Measurements from ENCODE around the gene CENPX. TPM values are rescaled to one million over a fixed set of nuclear protein-coding genes. Genes with fewer than 3 reads are reported as not detected.

CENPX gene
- total and polyA plus RNA-seq, 2 of the 13 experiments (the other 11 are each of a cell fraction or from before 2014, with no cell fraction given): 92.7 to 170 TPM

GRCh38 chr17:82000803-82001570 is 21.7 kb downstream of the CENPX start (continued):
- TF ChIP-seq JUND (CRISPR knock-in tag; IDR thresholded peaks at IDR 0.05) (peak; percentile 80), FOXM1 (CRISPR knock-in tag; IDR thresholded peaks at IDR 0.05) (no peak), ZNF503 (CRISPR knock-in tag; IDR thresholded peaks at IDR 0.05) (peak; percentile 98), POLR2AphosphoS2 (IDR thresholded peaks at IDR 0.05; ENCODE audit: low read depth, low read length) (peak; percentile 12; the same call in 1 of the 2 replicates), TFAP4 (IDR thresholded peaks at IDR 0.05; ENCODE audit: borderline replicate concordance, low read depth) (peak; percentile 96; the same call in 1 of the 2 replicates), MZF1 (CRISPR knock-in tag; IDR thresholded peaks at IDR 0.05; ENCODE audit: borderline replicate concordance) (no peak), GLI4 (CRISPR knock-in tag; IDR thresholded peaks at IDR 0.05; ENCODE audit: borderline replicate concordance) (no peak; the same call in 1 of the 2 replicates), PRPF4 (IDR thresholded peaks at IDR 0.05; ENCODE audit: low read depth, low read length, poor library complexity, severe bottlenecking) (no peak), ATF6 (CRISPR knock-in tag; conservative IDR thresholded peaks at IDR 0.05) (no peak), ZKSCAN5 (CRISPR knock-in tag; IDR thresholded peaks at IDR 0.05) (no peak), AGO1 (IDR thresholded peaks at IDR 0.05; ENCODE audit: low read depth, low read length, poor library complexity, severe bottlenecking) (peak; percentile 58), ZNF569 (CRISPR knock-in tag; IDR thresholded peaks at IDR 0.05; ENCODE audit: borderline replicate concordance) (no peak), ELF3 (CRISPR knock-in tag; IDR thresholded peaks at IDR 0.05) (peak; percentile 74), ZNF451 (CRISPR knock-in tag; IDR thresholded peaks at IDR 0.05) (no peak; the same call in 1 of the 2 replicates), ZNF280D (CRISPR knock-in tag; IDR thresholded peaks at IDR 0.05) (no peak; the same call in 1 of the 2 replicates), TBX2 (CRISPR knock-in tag; IDR thresholded peaks at IDR 0.05; ENCODE audit: borderline replicate concordance) (peak; percentile 92), SKIL (CRISPR knock-in tag; IDR thresholded peaks at IDR 0.05; ENCODE audit: borderline replicate concordance) (peak; percentile 97), IKZF4 (CRISPR knock-in tag; IDR thresholded peaks at IDR 0.05; ENCODE audit: borderline replicate concordance, low read depth, not compliant biosample characterization) (no peak)

All from HepG2 (cell line).